ENCODE measurements around the gene KCNH1.

Gene KCNH1

GRCh38 chr1:210917560-210918169 lies 216.3 kb downstream of the KCNH1 start:
- no peak for DNase-seq

GRCh38 chr1:210916548-210916947 lies 217.4 kb downstream of the KCNH1 start:
- no peak for DNase-seq

GRCh38 chr1:210915890-210916507 lies 217.9 kb downstream of the KCNH1 start:
- no peak for DNase-seq

- DNase-seq: no peak
Observed at GRCh38 chr1:210912752-210913151, 221.2 kb downstream of the KCNH1 start.

- DNase-seq: no peak
Observed at GRCh38 chr1:210910020-210910575, 223.8 kb downstream of the KCNH1 start.

GRCh38 chr1:210908791-210909190 lies 225.2 kb downstream of the KCNH1 start:
- DNase-seq: no peak

GRCh38 chr1:210908257-210908656 lies 225.7 kb downstream of the KCNH1 start:
- DNase-seq: no peak

- DNase-seq: no peak
Observed at GRCh38 chr1:210907251-210907805, 226.6 kb downstream of the KCNH1 start.

- DNase-seq: no peak
Observed at GRCh38 chr1:210905944-210906453, 227.9 kb downstream of the KCNH1 start.

- no peak for DNase-seq
Observed at GRCh38 chr1:210905365-210905904, 228.5 kb downstream of the KCNH1 start.

GRCh38 chr1:210901981-210902770 lies 231.8 kb downstream of the KCNH1 start:
- DNase-seq: no peak

GRCh38 chr1:210900820-210901219 lies 233.1 kb downstream of the KCNH1 start:
- no peak for DNase-seq

GRCh38 chr1:210900079-210900478 lies 233.9 kb downstream of the KCNH1 start:
- no peak for DNase-seq

- no peak for DNase-seq
Observed at GRCh38 chr1:210899676-210900075, 234.3 kb downstream of the KCNH1 start.

GRCh38 chr1:210898473-210898872 lies 235.5 kb downstream of the KCNH1 start:
- no peak for DNase-seq

- DNase-seq: peak; percentile 3
Observed at GRCh38 chr1:210883821-210884220, 250.1 kb downstream of the KCNH1 start.

- DNase-seq: no peak
Observed at GRCh38 chr1:210882414-210883221, 251.3 kb downstream of the KCNH1 start.

- no peak for DNase-seq
Observed at GRCh38 chr1:210878564-210878963, 255.4 kb downstream of the KCNH1 start.

GRCh38 chr1:210876275-210876674 lies 257.7 kb downstream of the KCNH1 start:
- DNase-seq: no peak

- no peak for DNase-seq
Observed at GRCh38 chr1:210866532-210866931, 267.4 kb downstream of the KCNH1 start.

- no peak for DNase-seq
Observed at GRCh38 chr1:210857705-210858104, 276.2 kb downstream of the KCNH1 start.

- DNase-seq: no peak
Observed at GRCh38 chr1:210857146-210857663, 276.7 kb downstream of the KCNH1 start.

Data from hematopoietic multipotent progenitor cell treated with erythropoietin and hydrocortisone succinate and interleukin-3 and kit ligand, for 8 days (in vitro differentiated cells).